ENCODE data around the gene TMX3. TPM values are rescaled to one million over a fixed set of nuclear protein-coding genes. Genes with fewer than 3 reads are reported as not detected.

Gene TMX3
- total RNA-seq, 1 experiment from 2014 or later = 33.3 TPM

DNA sequence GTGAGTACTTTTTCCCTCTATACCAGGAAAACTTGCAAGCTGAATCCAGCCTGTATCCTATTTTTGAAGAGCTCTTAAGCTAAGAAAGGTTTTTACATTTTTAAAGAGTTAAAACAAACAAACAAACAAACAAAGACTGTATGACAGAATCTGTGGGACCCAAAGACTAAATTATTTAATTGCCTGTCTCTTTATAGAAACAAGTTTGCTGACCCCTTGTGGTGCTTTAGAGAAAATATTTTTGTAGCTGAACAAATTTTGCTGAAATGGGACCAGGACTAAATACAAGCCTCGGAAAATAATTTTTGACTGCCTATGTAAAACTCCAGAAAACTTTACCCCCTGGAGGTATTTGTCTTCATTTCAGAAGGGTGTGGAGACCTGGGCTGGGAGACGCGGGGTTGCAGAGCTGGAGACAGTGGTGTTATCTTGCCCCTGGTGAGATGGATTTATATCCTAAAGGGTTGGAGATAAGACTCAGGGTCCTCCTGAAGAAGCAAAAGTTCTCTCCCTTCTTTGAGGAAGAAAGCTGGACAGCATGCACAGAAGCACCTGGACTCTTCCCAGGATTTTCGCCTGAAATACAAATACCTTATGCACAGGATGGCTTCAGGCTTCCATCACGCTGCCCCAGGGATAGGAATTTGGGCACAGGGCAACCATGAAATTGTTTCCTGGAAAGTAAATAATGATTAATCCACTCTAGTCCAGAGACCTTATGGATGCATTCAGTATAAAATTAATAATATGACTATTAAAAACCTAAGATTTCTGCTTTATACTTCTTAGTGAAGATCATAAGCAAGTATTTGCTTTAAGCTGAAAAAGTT is 54.3 kb downstream of the TMX3 start (continued):
- TF ChIP-seq, protein P1, sequence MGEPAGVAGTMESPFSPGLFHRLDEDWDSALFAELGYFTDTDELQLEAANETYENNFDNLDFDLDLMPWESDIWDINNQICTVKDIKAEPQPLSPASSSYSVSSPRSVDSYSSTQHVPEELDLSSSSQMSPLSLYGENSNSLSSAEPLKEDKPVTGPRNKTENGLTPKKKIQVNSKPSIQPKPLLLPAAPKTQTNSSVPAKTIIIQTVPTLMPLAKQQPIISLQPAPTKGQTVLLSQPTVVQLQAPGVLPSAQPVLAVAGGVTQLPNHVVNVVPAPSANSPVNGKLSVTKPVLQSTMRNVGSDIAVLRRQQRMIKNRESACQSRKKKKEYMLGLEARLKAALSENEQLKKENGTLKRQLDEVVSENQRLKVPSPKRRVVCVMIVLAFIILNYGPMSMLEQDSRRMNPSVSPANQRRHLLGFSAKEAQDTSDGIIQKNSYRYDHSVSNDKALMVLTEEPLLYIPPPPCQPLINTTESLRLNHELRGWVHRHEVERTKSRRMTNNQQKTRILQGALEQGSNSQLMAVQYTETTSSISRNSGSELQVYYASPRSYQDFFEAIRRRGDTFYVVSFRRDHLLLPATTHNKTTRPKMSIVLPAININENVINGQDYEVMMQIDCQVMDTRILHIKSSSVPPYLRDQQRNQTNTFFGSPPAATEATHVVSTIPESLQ (CRISPR knock-in tag; IDR thresholded peaks at IDR 0.05) = no peak
- TF ChIP-seq, protein P2, sequence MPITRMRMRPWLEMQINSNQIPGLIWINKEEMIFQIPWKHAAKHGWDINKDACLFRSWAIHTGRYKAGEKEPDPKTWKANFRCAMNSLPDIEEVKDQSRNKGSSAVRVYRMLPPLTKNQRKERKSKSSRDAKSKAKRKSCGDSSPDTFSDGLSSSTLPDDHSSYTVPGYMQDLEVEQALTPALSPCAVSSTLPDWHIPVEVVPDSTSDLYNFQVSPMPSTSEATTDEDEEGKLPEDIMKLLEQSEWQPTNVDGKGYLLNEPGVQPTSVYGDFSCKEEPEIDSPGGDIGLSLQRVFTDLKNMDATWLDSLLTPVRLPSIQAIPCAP (CRISPR knock-in tag; IDR thresholded peaks at IDR 0.05) = no peak
- no peak for TF ChIP-seq SMAD3 (CRISPR knock-in tag; IDR thresholded peaks at IDR 0.05; ENCODE audit: borderline replicate concordance)
- no peak for TF ChIP-seq MYBL2 (CRISPR knock-in tag; IDR thresholded peaks at IDR 0.05)
- TF ChIP-seq ZNF232 (CRISPR knock-in tag; IDR thresholded peaks at IDR 0.05) = no peak

DNA sequence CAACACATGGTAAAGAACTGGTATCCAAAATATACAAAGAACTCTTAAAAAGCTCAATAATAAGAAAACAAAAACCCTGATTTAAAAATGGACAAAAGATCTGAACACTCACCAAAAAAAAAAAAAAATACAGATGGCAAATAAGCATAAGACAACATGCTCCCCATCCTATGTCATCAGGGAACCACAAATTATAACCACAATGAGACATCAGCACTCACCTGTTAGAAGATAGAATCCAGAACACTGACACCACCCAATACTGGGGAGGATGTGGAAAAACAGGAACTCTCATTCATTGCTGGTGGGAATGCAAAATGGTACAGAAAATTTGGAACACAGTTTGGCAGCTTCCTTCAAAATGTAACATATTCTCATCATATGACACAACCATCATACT is 66.7 kb downstream of the TMX3 start:
- CTCF ChIA-PET = interaction anchor here (0.7 kb wide), 1 partner anchor 18 kb away, joined by 3 read pairs; no protein-coding TSS in a partner anchor
- POLR2A ChIA-PET = interaction anchor here (0.7 kb wide), 2 partner anchors 494 to 805 kb away, joined by 3 read pairs; no protein-coding TSS in a partner anchor
- Mint-ChIP-seq H3K4me1 (peaks cover 8% of the 10 kb centered on the region), H3K27ac (no peak overlapping the region), H3K9me3 (peaks cover 9% of the 10 kb centered on the region; the same call in 1 of the 2 replicates), H3K27me3 (ENCODE audit: low read depth) (no peaks in the 10 kb centered on the region), H3K36me3 (no peaks in the 10 kb centered on the region), H3K4me3 (no peak overlapping the region)
- ATAC-seq = no peak
- TF ChIP-seq NR3C1 (CRISPR knock-in tag; conservative IDR thresholded peaks at IDR 0.05; ENCODE audit: low read depth) (no peak), CREB1 (CRISPR knock-in tag; IDR thresholded peaks at IDR 0.05) (no peak), FOXP1 (CRISPR knock-in tag; IDR thresholded peaks at IDR 0.05; ENCODE audit: borderline replicate concordance) (no peak), ESRRA (CRISPR knock-in tag; IDR thresholded peaks at IDR 0.05; ENCODE audit: borderline replicate concordance) (no peak), ZNF423 (CRISPR knock-in tag; IDR thresholded peaks at IDR 0.05) (no peak), MYBL2 (CRISPR knock-in tag; IDR thresholded peaks at IDR 0.05) (no peak)
- TF ChIP-seq, protein P3, sequence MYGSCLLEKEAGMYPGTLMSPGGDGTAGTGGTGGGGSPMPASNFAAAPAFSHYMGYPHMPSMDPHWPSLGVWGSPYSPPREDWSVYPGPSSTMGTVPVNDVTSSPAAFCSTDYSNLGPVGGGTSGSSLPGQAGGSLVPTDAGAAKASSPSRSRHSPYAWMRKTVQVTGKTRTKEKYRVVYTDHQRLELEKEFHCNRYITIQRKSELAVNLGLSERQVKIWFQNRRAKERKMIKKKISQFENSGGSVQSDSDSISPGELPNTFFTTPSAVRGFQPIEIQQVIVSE (CRISPR knock-in tag; IDR thresholded peaks at IDR 0.05; ENCODE audit: borderline replicate concordance) = no peak
- TF ChIP-seq, protein P4, sequence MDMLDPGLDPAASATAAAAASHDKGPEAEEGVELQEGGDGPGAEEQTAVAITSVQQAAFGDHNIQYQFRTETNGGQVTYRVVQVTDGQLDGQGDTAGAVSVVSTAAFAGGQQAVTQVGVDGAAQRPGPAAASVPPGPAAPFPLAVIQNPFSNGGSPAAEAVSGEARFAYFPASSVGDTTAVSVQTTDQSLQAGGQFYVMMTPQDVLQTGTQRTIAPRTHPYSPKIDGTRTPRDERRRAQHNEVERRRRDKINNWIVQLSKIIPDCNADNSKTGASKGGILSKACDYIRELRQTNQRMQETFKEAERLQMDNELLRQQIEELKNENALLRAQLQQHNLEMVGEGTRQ (CRISPR knock-in tag; IDR thresholded peaks at IDR 0.05) = no peak
- TF ChIP-seq, protein P2 (CRISPR knock-in tag; IDR thresholded peaks at IDR 0.05) = no peak
- TF ChIP-seq, protein P5, sequence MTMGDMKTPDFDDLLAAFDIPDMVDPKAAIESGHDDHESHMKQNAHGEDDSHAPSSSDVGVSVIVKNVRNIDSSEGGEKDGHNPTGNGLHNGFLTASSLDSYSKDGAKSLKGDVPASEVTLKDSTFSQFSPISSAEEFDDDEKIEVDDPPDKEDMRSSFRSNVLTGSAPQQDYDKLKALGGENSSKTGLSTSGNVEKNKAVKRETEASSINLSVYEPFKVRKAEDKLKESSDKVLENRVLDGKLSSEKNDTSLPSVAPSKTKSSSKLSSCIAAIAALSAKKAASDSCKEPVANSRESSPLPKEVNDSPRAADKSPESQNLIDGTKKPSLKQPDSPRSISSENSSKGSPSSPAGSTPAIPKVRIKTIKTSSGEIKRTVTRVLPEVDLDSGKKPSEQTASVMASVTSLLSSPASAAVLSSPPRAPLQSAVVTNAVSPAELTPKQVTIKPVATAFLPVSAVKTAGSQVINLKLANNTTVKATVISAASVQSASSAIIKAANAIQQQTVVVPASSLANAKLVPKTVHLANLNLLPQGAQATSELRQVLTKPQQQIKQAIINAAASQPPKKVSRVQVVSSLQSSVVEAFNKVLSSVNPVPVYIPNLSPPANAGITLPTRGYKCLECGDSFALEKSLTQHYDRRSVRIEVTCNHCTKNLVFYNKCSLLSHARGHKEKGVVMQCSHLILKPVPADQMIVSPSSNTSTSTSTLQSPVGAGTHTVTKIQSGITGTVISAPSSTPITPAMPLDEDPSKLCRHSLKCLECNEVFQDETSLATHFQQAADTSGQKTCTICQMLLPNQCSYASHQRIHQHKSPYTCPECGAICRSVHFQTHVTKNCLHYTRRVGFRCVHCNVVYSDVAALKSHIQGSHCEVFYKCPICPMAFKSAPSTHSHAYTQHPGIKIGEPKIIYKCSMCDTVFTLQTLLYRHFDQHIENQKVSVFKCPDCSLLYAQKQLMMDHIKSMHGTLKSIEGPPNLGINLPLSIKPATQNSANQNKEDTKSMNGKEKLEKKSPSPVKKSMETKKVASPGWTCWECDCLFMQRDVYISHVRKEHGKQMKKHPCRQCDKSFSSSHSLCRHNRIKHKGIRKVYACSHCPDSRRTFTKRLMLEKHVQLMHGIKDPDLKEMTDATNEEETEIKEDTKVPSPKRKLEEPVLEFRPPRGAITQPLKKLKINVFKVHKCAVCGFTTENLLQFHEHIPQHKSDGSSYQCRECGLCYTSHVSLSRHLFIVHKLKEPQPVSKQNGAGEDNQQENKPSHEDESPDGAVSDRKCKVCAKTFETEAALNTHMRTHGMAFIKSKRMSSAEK (CRISPR knock-in tag; IDR thresholded peaks at IDR 0.05; ENCODE audit: borderline replicate concordance) = no peak
- TF ChIP-seq, protein P6, sequence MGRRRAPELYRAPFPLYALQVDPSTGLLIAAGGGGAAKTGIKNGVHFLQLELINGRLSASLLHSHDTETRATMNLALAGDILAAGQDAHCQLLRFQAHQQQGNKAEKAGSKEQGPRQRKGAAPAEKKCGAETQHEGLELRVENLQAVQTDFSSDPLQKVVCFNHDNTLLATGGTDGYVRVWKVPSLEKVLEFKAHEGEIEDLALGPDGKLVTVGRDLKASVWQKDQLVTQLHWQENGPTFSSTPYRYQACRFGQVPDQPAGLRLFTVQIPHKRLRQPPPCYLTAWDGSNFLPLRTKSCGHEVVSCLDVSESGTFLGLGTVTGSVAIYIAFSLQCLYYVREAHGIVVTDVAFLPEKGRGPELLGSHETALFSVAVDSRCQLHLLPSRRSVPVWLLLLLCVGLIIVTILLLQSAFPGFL (CRISPR knock-in tag; IDR thresholded peaks at IDR 0.05; ENCODE audit: borderline replicate concordance) = no peak
- TF ChIP-seq, protein P7, sequence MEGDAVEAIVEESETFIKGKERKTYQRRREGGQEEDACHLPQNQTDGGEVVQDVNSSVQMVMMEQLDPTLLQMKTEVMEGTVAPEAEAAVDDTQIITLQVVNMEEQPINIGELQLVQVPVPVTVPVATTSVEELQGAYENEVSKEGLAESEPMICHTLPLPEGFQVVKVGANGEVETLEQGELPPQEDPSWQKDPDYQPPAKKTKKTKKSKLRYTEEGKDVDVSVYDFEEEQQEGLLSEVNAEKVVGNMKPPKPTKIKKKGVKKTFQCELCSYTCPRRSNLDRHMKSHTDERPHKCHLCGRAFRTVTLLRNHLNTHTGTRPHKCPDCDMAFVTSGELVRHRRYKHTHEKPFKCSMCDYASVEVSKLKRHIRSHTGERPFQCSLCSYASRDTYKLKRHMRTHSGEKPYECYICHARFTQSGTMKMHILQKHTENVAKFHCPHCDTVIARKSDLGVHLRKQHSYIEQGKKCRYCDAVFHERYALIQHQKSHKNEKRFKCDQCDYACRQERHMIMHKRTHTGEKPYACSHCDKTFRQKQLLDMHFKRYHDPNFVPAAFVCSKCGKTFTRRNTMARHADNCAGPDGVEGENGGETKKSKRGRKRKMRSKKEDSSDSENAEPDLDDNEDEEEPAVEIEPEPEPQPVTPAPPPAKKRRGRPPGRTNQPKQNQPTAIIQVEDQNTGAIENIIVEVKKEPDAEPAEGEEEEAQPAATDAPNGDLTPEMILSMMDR (IDR thresholded peaks at IDR 0.05) = no peak
- TF ChIP-seq, protein P8, sequence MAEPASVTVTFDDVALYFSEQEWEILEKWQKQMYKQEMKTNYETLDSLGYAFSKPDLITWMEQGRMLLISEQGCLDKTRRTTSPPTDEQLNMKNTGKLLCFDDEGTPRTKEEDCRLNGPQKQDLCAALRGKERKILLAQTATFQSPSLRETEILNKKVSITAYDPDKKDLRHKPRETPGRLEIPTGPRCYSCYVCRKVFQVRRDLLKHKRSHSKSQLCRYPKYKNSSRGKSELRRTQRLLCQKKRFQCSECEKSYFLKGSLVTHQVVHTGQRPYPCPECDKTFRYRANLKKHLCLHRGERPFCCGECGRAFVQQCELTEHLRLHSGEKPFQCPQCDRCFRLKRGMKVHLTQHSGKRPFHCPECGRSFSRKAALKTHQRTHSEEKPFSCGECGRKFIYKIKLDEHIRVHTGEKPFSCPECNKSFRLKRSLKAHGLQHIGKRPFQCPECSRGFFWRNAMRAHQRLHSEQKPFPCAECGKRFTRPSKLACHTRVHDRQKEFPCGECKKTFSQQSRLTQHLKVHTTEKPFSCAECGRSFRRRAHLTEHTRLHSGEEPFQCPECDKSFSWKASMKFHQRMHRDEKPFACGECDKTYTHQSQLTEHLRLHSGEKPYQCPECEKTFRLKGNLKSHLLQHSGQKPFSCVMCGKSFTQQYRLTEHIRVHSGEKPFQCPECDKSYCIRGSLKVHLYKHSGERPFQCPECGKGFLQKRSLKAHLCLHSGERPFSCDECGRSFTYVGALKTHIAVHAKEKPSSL (CRISPR knock-in tag; conservative IDR thresholded peaks at IDR 0.05) = no peak
- DNase-seq (ENCODE audit: low spot score) = no peak
